Measurements from ENCODE around the gene SENP7.

DNA sequence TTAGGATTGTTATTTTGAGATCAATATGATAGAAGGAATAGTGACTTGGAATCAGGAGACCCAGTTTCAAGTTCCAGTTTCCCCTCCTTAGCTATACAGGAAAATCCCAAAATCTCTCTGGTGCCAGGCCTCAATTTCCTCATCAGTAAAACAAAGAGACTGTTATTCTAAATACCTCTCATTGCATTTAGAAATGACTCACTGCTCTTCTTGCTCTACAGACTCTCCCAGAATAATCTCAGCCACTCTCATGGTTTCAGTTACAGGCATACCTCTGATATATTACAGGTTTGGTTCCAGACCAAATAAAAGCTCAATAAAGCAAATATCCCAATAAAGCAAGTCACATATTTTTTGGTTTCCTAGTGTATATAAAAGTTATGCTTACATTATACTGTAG lies 221.0 kb downstream of the SENP7 start:
- TF ChIP-seq, protein P1, sequence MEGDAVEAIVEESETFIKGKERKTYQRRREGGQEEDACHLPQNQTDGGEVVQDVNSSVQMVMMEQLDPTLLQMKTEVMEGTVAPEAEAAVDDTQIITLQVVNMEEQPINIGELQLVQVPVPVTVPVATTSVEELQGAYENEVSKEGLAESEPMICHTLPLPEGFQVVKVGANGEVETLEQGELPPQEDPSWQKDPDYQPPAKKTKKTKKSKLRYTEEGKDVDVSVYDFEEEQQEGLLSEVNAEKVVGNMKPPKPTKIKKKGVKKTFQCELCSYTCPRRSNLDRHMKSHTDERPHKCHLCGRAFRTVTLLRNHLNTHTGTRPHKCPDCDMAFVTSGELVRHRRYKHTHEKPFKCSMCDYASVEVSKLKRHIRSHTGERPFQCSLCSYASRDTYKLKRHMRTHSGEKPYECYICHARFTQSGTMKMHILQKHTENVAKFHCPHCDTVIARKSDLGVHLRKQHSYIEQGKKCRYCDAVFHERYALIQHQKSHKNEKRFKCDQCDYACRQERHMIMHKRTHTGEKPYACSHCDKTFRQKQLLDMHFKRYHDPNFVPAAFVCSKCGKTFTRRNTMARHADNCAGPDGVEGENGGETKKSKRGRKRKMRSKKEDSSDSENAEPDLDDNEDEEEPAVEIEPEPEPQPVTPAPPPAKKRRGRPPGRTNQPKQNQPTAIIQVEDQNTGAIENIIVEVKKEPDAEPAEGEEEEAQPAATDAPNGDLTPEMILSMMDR (IDR thresholded peaks at IDR 0.05 in 4 of 5, conservative IDR thresholded peaks at IDR 0.05 in 1 of 5) = no peak
- TF ChIP-seq POLR2A (IDR thresholded peaks at IDR 0.05) = no peak

All from gastrocnemius medialis (tissue), 4 donors.